Adrenal gland (tissue), 12 donors: ENCODE data around the gene GATAD2A. TPM values are rescaled to one million over a fixed set of nuclear protein-coding genes. Genes with fewer than 3 reads are reported as not detected.

ENCODE experiments used
- DNase-seq, 7 donors: peaks; one replicate each; pipeline ENCODE4 v3.0.0-alpha.2; 2019 to 2020
- H3K27ac ChIP-seq, 5 donors: fragments of 200-600 bp; sonication (generic) in 4 of 5; 1 replicate in 3 of 5; 2 replicates in 2 of 5; pipeline versions ENCODE4 v1.5.1 to v1.8.0; 2016 to 2020; ENCODE audit warnings: mild to moderate bottlenecking in 1 of 5
- H3K27me3 ChIP-seq: fragments of 200-600 bp; 2 replicates; pipeline ENCODE4 v1.8.0; 2021
- H3K36me3 ChIP-seq, 2 donors: fragments of 200-600 bp; replicated peaks in 1 of 2; 1 replicate in 1 of 2; 2 replicates in 1 of 2; pipeline versions ENCODE4 v1.5.1 to v1.8.0; 2018 to 2022
- H3K4me1 ChIP-seq, 2 donors: fragments of 200-600 bp; replicated peaks in 1 of 2; 1 replicate in 1 of 2; 2 replicates in 1 of 2; pipeline versions ENCODE4 v1.5.1 to v1.8.0; 2018 to 2021
- H3K4me3 ChIP-seq, 4 donors: fragments of 200-600 bp; sonication (generic) in 3 of 4; one replicate each; pipeline ENCODE4 v1.5.1; 2016 to 2018
- H3K9me3 ChIP-seq, 3 donors: fragments of 200-600 bp; sonication (generic) in 1 of 3; replicated peaks in 1 of 3; 1 replicate in 2 of 3; 2 replicates in 1 of 3; pipeline versions ENCODE4 v1.5.1 to v1.8.0; 2016 to 2021
- CTCF ChIP-seq, 6 experiments: fragments of 450-650 bp in 4 of 6; fragments of 200-600 bp in 2 of 6; sonication (generic) in 1 of 6; IDR thresholded peaks; 1 replicate in 5 of 6; 2 replicates in 1 of 6; pipeline versions ENCODE4 v1.5.1 to v1.8.0; 2016 to 2021; ENCODE audit warnings: antibody characterized with exemption in 6 of 6, mild to moderate bottlenecking in 2 of 6, moderate library complexity in 1 of 6
- POLR2A ChIP-seq, 2 donors: fragments of 450-650 bp; IDR thresholded peaks; one replicate each; pipeline ENCODE4 v1.6.1; 2017; ENCODE audit warnings: antibody characterized with exemption in 2 of 2, mild to moderate bottlenecking in 2 of 2, moderate library complexity in 1 of 2
- WGBS, 4 donors: extraction: QIAGEN DNeasy Blood & Tissue Kit in 2 of 4; methylation state at CpG; one replicate each; pipeline versions ENCODE4 v1.1.5 to v1.1.7; 2013 to 2017; 5-methylcytosine and 5-hydroxymethylcytosine counted together
- intact Hi-C, 2 donors: fragments of 100-400 bp; cut with DNase I; formaldehyde crosslinking; loops; one replicate each; pipeline versions ENCODE4 v1.14.1 to v1.15.0; 2022 to 2023
- polyA plus RNA-seq, 3 donors: library from polyadenylated mRNA; stranded (reverse); fragments of 200-250 nt in 2 of 3; fragments of 350-450 nt in 1 of 3; fragmentation: Illumina TruSeq in 1 of 3; extraction: RNeasy Lipid Tissue Mini Kit (QIAGEN cat#74804) in 1 of 3; gene quantifications; one replicate each; pipeline ENCODE4 v1.2.3, GENCODE V29; 2013 to 2014
- total RNA-seq, 9 donors: library from RNA; depleted of rRNA in 4 of 9; stranded (reverse); fragments of >200 nt in 4 of 9; fragments of 120-200 nt in 1 of 9; fragmentation: NEBNext Ultra II Directional in 1 of 9; extraction: Animal tissue kit (Norgen Biotek cat#: 25700) in 1 of 9; gene quantifications; one replicate each; pipeline versions ENCODE4 v1.1.0 to v1.2.4, GENCODE V29; 2013 to 2023
- donor health status: healthy with polysubstance abuse.
- donor health status: Bipolar disorder and iron deficiency.
- donor health status: DM: yes; HTN: yes; CAD: no.
- donor health status: DM: no; HTN: no; CAD: no.
- donor health status: DM: no; HTN: no; CAD: no.
- donor health status: DM: yes; HTN: yes; CAD: no.

The GATAD2A gene
- total and polyA plus RNA-seq, 12 donors, result 17.0 to 125 (median 61.9) TPM

DNA sequence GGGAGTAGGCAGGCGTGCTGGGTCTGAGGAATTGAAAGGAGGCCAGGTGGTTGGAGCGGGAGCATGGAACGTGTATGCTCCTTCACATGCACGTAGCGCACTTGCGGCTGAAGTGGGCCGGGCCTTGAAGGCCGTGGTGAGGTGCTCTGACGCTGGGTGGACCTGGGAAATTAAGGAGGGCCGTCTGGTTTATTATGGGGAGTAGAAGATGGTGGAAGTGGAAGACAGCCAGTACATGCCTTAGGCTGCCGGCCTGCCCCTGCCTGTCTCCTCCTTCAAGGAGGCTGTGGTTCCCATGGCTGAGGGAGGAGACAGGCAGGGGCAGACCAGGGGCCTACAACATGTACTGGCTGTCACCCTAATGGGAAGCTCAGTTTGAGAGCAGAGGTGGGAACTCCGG is 23.9 kb downstream of the GATAD2A start:
- no peaks in the 10 kb centered on the region for H3K9me3 ChIP-seq
- TF ChIP-seq POLR2A (IDR thresholded peaks at IDR 0.05) (no peak), CTCF (IDR thresholded peaks at IDR 0.05) (no peak)
- no peak overlapping the region for H3K27ac ChIP-seq
- no peaks in the 10 kb centered on the region for H3K36me3 ChIP-seq
- H3K27me3 ChIP-seq, result no peaks in the 10 kb centered on the region
- no peak overlapping the region for H3K4me3 ChIP-seq
- DNase-seq, result no peak
- 88 to 92% (median 91%) methylated on average over 11 to 12 of the region's 12 CpGs for WGBS, 4 donors
- peaks cover 12% of the 10 kb centered on the region in 2 donors for H3K4me1 ChIP-seq
- intact Hi-C loops, result no loop called here

GRCh38 chr19:19432732-19433131 is 27.3 kb downstream of the GATAD2A start:
- TF ChIP-seq POLR2A (IDR thresholded peaks at IDR 0.05), result no peak
- TF ChIP-seq CTCF (IDR thresholded peaks at IDR 0.05), result no peak
- Histone ChIP-seq H3K36me3 (no peaks in the 10 kb centered on the region), H3K27me3 (no peaks in the 10 kb centered on the region), H3K4me3 (no peak overlapping the region), H3K4me1 (peaks cover 12 to 18% of the 10 kb centered on the region in 2 donors), H3K27ac (no peak overlapping the region), H3K9me3 (no peaks in the 10 kb centered on the region)
- no peak for DNase-seq
- intact Hi-C loops, result no loop called here
- 85 to 95% (median 89%) methylated on average over 2 of the region's 2 CpGs for WGBS, 4 donors

GRCh38 chr19:19433666-19434213 is 28.3 kb downstream of the GATAD2A start:
- Histone ChIP-seq H3K27ac (peak overlapping the region in 4 of 5 donors; percentile 19 to 87 (median 48)), H3K4me1 (peaks cover 12 to 18% of the 10 kb centered on the region in 2 donors)

GRCh38 chr19:19434483-19435045 is 29.1 kb downstream of the GATAD2A start:
- TF ChIP-seq CTCF (IDR thresholded peaks at IDR 0.05), result no peak
- 17 to 34% (median 30%) methylated on average over 5 to 8 of the region's 8 CpGs for WGBS, 4 donors
- DNase-seq, result peak in 6 of 7 donors; percentile 63 to 85 (median 79)
- Histone ChIP-seq H3K36me3 (no peaks in the 10 kb centered on the region), H3K9me3 (no peaks in the 10 kb centered on the region), H3K27ac (peak overlapping the region in 4 of 5 donors; percentile 19 to 87 (median 55)), H3K27me3 (no peaks in the 10 kb centered on the region), H3K4me1 (peaks cover 12 to 18% of the 10 kb centered on the region in 2 donors), H3K4me3 (no peak overlapping the region)
- intact Hi-C loops, result no loop called here

More at GRCh38 chr19:19433666-19434213, 28.3 kb downstream of the GATAD2A start:
- no peaks in the 10 kb centered on the region for H3K36me3 ChIP-seq
- no peak for TF ChIP-seq POLR2A (IDR thresholded peaks at IDR 0.05)
- no peak for TF ChIP-seq CTCF (IDR thresholded peaks at IDR 0.05)
- intact Hi-C loops, result no loop called here
- H3K27me3 ChIP-seq, result no peaks in the 10 kb centered on the region
- 71 to 74% (median 73%) methylated on average over 3 of the region's 3 CpGs for WGBS, 4 donors
- no peak overlapping the region for H3K4me3 ChIP-seq
- no peak for DNase-seq
- no peaks in the 10 kb centered on the region for H3K9me3 ChIP-seq
